ENCODE data around the gene PPARD.

GRCh38 chr6:35439308-35439707 is 97.0 kb downstream of the PPARD start:
- TF ChIP-seq CTCF (IDR thresholded peaks at IDR 0.05), result no peak
- no peak for TF ChIP-seq POLR2A (IDR thresholded peaks at IDR 0.05)
